Inflammatory macrophage (primary cell): ENCODE data around the gene PMEPA1.

Source experiments
- DNase-seq, 2 donors: peaks; one replicate each; pipeline ENCODE4 v3.0.0-alpha.2; 2020 to 2022

The PMEPA1 gene

GRCh38 chr20:57693002-57693582 is 16.7 kb downstream of the PMEPA1 start:
- no peak for DNase-seq

DNA sequence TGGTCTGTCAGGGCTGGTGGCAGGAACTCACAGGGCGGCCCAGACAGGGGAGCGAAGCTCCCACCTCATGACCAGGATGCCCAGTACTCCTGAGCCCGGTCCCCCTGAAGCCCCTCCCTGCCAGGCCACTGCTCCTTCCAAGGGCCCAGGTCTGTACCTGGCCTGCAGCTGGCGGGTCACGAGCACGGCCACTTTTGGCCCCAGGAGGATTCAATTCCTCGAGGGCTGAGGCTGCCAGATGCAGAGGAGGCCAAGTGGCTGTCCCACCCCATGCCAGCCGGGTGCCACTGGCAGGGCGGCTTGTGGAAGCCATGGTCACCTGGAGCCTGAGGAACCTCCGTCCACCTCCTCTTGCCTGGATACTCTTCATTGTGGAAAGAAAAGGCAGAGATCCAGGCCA is 17.4 kb downstream of the PMEPA1 start:
- DNase-seq: no peak

DNA sequence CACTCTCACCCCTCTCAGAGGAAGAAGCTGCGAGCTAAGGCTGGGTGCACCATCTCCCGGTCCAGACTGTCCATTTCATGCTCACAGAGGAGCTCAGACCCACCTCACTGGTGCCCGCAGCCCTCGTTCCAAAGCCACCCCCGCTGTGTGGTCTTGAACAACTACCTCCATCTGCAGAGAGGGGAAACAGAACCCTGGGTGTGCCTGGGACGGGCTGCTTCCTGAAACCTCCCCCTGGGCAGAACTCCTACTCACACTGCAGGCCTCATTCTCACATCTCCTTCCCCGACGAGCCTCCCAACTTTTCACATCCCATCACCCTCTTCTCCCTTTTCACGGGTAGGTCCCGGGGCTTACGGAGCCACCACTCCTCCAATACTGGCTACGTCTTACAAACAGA is 18.1 kb downstream of the PMEPA1 start:
- peak in 1 of 2 donors; percentile 54 for DNase-seq

DNA sequence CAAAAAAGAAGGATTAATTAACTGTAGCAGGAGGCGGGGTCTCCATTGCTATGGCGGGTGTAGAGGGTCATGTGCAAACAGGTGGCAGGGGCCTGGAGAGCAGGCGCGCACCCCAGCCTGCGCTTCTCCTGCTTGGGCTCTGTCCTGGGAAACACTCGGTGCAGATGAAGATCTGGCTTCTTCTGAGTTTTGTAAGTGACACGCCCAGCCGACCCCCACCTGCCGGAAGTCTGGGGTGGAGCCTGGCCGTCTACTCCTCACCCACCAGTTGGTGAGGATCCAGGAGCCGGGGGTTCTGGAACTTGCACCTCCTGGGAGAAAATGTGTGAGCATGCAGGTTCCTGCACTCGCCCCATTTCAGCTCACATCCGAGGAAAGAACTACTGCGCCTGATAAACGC is 19.3 kb downstream of the PMEPA1 start:
- no peak for DNase-seq

GRCh38 chr20:57689745-57690481 is 19.9 kb downstream of the PMEPA1 start:
- DNase-seq: no peak

DNA sequence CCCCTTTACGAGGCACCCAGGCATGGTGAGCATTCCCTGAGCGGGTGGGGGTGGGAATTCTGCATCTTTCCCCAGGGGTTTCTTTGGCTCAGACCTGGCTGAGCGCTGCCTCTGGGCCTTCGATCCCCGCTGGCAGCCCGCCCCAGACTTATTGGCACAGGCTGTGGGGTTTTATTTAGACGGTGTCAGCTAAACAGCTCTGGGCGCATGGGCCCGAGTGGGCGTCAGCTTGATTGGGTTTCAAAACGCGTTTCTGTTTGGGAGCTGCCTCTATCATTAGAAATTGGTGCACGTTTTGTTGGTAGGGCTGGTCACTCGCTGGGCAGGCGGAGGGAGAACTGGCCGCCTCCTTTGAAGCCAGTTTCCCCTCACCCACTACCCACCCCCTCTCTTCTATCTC is 21.0 kb downstream of the PMEPA1 start:
- DNase-seq: no peak

GRCh38 chr20:57688295-57688694 is 21.5 kb downstream of the PMEPA1 start:
- DNase-seq: no peak

DNA sequence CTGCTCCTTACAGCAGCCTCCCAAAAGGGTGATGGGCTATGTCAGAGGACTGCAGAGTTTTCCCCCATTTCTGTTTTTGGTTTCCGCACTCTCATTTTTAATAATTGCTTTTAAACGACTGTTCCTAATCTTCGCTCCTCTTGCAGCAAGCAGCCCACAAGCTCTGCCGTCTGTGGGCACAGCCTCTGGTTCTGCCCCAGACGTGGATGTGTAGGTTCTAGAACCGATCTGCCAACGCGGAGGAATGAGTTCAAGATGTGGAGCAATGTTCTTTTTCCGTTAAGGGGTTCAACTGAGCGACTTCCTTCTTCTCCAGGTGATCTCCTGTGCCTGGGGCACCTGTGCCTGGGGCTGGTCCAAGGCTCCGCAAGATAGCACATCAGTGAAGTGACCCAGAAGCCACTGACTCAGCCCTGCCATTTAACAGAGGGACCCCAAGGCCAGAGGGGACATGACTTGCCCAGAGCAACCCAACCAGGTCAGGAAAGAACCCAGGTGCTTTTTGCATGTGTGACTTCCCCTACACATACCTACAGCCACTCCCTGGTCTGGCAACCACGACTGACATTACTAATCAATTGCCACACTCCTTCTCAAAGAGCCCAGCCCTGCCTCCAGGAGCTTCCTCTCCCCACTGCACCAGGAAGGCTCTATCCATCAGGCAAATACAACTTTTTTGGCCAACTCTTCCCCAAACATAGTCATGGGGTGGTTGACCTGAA is 22.7 kb downstream of the PMEPA1 start:
- no peak for DNase-seq

DNA sequence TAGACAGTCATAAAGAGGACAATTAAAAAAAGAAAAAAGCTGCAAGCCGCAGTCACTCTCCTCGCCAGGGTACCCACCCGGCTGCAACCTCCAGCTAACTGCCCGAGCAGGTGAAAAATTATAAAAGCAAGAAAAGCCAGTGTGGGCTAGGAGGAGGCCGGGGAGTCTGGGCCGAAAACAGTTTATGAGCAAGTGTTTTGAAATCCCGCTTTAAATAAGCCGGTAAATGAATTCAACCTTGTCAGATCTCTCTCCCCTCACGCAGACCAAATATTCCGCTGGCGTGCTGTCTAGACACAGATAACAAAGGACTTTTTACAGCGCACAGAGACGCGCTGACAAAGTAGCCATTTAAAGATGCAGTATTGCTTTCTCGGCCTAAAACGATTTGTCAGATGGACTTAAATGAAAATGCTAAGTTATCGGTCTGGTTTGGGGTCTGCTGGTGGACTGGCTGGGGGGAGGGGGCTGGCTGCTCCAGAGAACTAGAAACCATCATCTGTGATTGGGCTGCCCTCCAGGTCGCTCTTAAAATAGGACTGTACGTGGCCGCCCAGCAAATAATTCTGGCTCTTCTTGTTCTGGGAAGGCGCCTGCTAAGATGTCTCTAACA is 24.6 kb downstream of the PMEPA1 start:
- no peak for DNase-seq

- no peak for DNase-seq
Measured at GRCh38 chr20:57684808-57685140, 25.0 kb downstream of the PMEPA1 start.

DNA sequence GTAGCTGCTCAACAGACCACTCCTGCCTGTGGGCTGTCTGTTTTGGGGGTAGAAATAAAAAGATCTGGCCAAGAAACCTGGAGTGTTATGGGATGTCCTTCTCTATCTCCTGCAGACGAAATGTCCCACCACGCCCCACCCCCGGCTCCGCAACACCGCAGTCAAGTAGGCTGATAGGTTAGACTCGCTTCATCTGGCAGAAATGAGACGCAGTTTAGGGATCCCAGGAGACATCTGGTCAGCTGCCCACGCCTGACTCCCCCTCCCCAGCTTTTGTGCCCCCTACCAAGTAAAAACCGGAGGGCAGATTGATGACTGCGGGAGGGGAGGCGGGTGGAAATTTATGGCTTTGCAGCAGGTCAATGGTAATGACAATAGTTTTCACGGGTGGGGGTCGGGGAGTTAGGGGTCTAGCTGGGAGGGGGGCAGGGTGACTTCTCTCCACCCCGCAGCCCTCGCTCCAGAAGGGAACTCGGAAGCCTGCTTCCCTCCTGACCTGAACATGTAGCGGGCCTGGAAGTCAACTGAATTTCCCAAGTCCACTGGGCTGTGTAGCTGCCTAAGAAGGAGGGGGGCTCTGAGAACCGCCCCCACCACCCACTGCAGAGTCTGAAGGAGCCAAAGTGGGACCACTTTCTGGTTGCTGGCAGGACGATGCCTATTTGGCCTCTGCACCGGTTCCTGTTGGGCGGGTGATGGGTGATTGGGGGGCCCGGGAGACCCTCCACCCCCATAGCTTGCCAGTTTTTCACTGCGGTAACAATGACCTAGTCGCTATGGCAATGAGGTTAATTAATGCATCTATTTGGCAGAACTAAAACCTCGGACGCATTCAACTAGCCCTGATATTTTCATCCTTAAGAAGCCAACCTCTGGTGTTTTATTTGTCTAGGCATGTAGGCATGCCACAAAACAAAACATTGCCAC is 25.7 kb downstream of the PMEPA1 start:
- DNase-seq: no peak

- no peak for DNase-seq
Measured at GRCh38 chr20:57683287-57683686, 26.5 kb downstream of the PMEPA1 start.

GRCh38 chr20:57682184-57683101 is 27.4 kb downstream of the PMEPA1 start:
- no peak for DNase-seq

- no peak for DNase-seq
Measured at GRCh38 chr20:57680934-57681914, 28.6 kb downstream of the PMEPA1 start.

DNA sequence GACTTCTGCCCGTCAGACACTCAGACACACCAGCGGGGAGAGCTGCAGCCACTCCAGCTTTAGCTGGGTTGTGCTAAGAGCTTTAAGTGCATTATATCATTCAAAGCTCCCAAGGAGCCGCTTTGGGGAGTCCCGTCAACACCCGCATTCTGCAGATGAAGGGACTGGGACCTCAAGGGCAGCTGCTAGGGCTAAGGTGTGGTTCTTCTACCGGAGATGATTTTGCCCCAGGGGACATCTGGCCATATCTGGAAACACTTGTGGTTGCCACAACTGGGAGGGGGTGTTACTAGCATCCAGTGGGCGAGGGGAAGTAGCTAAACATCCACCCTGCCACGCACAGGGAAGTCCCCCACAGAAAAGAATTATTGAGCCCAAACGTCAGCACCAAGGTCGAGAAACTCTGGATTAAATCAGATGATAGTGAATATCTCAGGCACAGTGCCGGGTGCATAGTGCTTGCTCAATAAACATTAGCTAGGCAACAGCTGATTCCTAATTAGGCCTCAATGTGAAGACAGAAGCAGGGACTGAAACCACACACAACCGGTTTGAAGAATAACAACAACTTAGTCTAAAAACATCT is 29.6 kb downstream of the PMEPA1 start:
- peak; percentile 49 to 88 for DNase-seq

DNA sequence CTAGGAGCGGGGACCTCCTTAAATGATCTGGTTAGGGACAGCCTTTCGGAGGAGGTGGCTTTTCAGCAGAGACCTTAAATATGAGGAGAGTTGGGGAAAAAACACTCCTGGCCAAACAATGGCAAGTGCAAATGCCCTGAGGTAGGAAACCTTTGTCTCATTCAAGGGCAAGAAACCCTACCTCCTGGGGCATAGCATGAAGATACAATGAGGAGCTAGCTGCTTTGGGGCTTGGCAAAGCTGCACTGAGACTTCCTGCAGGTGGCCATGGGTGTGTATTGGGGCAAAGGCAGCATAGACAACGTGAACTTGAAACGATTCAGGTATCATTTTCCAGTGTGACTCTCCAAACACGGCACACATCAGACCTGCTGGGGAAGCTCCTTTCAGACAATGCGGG is 30.7 kb downstream of the PMEPA1 start:
- no peak for DNase-seq

- DNase-seq: peak in 1 of 2 donors; percentile 6
Measured at GRCh38 chr20:57678340-57678739, 31.5 kb downstream of the PMEPA1 start.

DNA sequence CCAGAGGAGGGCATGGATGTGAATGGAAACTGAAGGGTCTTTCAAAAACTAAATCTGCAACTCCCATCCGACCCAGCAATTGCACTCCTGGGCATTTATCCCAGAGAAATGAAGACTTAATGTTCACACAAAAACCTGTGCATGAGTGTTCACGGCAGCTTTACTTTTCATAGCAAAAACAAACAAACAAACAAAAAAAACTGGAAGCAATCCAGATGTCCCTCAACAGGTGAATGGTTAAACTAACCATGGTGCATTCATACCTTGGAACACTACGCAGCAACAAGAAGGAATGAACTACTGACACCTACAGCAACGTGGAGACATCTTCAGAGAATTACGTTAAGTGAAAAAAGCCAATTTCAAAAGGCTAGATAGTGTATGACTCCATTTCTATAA is 32.2 kb downstream of the PMEPA1 start:
- no peak for DNase-seq
